Measurements from ENCODE around the gene LRP1B. TPM values are rescaled to one million over a fixed set of nuclear protein-coding genes. Genes with fewer than 3 reads are reported as not detected.

Gene LRP1B
- total RNA-seq, 2 donors from 2014 or later = 0.79 to 1.8 TPM

DNA sequence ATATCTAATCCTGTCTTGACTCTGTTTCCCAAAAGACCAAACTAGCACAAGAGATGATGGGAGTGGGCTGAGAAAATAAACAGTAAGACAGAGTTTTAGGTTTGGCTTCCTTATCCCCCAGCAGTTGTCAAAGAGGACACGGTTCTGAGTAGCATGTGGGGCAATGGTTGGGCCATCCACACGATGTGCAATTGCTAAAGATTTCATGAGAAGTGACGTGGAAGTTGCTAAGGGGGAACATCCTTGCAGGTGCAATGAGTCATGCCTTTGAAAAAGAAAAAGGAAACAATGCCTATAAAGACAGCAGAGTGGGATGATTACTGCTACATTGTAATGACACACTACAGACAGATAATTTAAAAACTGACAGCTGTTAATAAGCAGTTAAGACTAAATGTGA is 1395.8 kb downstream of the LRP1B start:
- Histone ChIP-seq H3K9me3 (ENCODE audit: control insufficient read depth, low read length) (no peaks in the 10 kb centered on the region), H3K36me3 (ENCODE audit: control insufficient read depth, insufficient read depth, low read length) (no peaks in the 10 kb centered on the region), H3K4me1 (ENCODE audit: control insufficient read depth, insufficient read depth, low read length) (peaks cover 3% of the 10 kb centered on the region), H3K9ac (ENCODE audit: extremely low read depth, low read length, poor library complexity, severe bottlenecking) (no peak overlapping the region), H3K4me3 (ENCODE audit: low read length) (no peak overlapping the region), H3K27ac (ENCODE audit: low read depth, low read length) (no peak overlapping the region), H3K27me3 (ENCODE audit: control insufficient read depth, insufficient read depth, low read length, poor library complexity, severe bottlenecking) (no peaks in the 10 kb centered on the region)
- WGBS, 2 experiments (ENCODE audit: insufficient coverage in 1 of 2, insufficient read length in 1 of 2) = 86 to 90% methylated on average over 2 to 3 of the region's 3 CpGs
- peaks cover 4% of the 10 kb centered on the region for H3K4me1 Mint-ChIP-seq
- H3K4me3 Mint-ChIP-seq = no peak overlapping the region
- H3K27me3 Mint-ChIP-seq (ENCODE audit: insufficient read depth) = no peaks in the 10 kb centered on the region
- DNase-seq = no peak
- TF ChIP-seq, protein P1, sequence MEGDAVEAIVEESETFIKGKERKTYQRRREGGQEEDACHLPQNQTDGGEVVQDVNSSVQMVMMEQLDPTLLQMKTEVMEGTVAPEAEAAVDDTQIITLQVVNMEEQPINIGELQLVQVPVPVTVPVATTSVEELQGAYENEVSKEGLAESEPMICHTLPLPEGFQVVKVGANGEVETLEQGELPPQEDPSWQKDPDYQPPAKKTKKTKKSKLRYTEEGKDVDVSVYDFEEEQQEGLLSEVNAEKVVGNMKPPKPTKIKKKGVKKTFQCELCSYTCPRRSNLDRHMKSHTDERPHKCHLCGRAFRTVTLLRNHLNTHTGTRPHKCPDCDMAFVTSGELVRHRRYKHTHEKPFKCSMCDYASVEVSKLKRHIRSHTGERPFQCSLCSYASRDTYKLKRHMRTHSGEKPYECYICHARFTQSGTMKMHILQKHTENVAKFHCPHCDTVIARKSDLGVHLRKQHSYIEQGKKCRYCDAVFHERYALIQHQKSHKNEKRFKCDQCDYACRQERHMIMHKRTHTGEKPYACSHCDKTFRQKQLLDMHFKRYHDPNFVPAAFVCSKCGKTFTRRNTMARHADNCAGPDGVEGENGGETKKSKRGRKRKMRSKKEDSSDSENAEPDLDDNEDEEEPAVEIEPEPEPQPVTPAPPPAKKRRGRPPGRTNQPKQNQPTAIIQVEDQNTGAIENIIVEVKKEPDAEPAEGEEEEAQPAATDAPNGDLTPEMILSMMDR (conservative IDR thresholded peaks at IDR 0.05) = no peak
- no peaks in the 10 kb centered on the region for H3K36me3 Mint-ChIP-seq (ENCODE audit: low read depth)
- no peaks in the 10 kb centered on the region for H3K9me3 Mint-ChIP-seq
- no peak overlapping the region for H3K27ac Mint-ChIP-seq

DNA sequence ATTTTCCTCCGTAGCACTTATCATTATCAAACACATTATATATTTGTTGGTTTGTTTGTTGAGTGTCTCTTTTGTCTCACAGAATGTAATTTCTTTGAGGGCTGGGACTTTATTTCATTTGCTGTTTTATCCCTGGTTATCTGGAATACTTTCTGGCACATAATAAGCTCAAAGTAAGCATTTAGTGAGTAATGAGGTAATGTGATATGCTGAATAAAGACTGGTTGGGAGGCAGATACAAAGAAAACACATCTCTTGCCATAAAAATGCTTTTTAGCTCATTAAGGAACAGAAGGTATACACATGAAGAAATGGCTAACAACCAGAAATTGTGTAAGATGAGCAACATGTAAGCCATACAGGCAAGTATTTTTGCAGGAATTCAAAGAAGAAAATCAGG is 1411.8 kb downstream of the LRP1B start:
- Mint-ChIP-seq H3K4me1 (no peaks in the 10 kb centered on the region), H3K27ac (no peak overlapping the region)

DNA sequence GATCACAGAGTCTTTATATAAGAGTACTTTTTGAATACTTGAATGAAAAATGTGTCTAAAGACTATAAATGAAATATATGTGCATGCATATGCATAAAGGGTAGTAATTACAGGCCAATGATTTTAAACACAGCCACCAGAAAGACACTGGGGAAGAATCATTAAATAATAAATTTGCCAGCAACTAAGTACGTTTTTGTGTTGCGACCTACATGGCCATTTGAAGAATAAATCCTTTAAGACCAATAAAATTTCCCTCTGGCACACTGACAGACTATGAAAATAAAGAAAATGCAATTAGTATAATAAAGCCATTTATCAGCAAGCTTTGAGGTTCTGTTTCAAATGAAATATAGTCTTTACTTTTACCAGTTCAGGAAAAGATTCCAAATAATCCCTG is 1413.3 kb downstream of the LRP1B start:
- Mint-ChIP-seq H3K27ac (no peak overlapping the region), H3K9me3 (no peaks in the 10 kb centered on the region), H3K27me3 (ENCODE audit: insufficient read depth) (no peaks in the 10 kb centered on the region), H3K36me3 (ENCODE audit: low read depth) (no peaks in the 10 kb centered on the region), H3K4me3 (no peak overlapping the region), H3K4me1 (no peaks in the 10 kb centered on the region)
- Histone ChIP-seq H3K36me3 (ENCODE audit: control insufficient read depth, insufficient read depth, low read length) (no peaks in the 10 kb centered on the region), H3K27ac (ENCODE audit: low read depth, low read length) (no peak overlapping the region), H3K4me1 (ENCODE audit: control insufficient read depth, insufficient read depth, low read length) (no peaks in the 10 kb centered on the region), H3K9me3 (ENCODE audit: control insufficient read depth, low read length) (no peaks in the 10 kb centered on the region), H3K27me3 (ENCODE audit: control insufficient read depth, insufficient read depth, low read length, poor library complexity, severe bottlenecking) (no peaks in the 10 kb centered on the region), H3K4me3 (ENCODE audit: low read length) (no peak overlapping the region), H3K9ac (ENCODE audit: extremely low read depth, low read length, poor library complexity, severe bottlenecking) (no peak overlapping the region)
- no peak for DNase-seq
- TF ChIP-seq, protein P1 (conservative IDR thresholded peaks at IDR 0.05) = no peak
- WGBS, 2 experiments (ENCODE audit: insufficient coverage in 1 of 2, insufficient read length in 1 of 2) = 94 to 100% methylated on average over 2 of the region's 2 CpGs

More for the DNA sequence above, 1411.8 kb downstream of the LRP1B start:
- H3K4me3 Mint-ChIP-seq = no peak overlapping the region
- Histone ChIP-seq H3K9ac (ENCODE audit: extremely low read depth, low read length, poor library complexity, severe bottlenecking) (no peak overlapping the region), H3K4me1 (ENCODE audit: control insufficient read depth, insufficient read depth, low read length) (no peaks in the 10 kb centered on the region), H3K36me3 (ENCODE audit: control insufficient read depth, insufficient read depth, low read length) (no peaks in the 10 kb centered on the region), H3K9me3 (ENCODE audit: control insufficient read depth, low read length) (no peaks in the 10 kb centered on the region), H3K4me3 (ENCODE audit: low read length) (no peak overlapping the region), H3K27ac (ENCODE audit: low read depth, low read length) (no peak overlapping the region), H3K27me3 (ENCODE audit: control insufficient read depth, insufficient read depth, low read length, poor library complexity, severe bottlenecking) (no peaks in the 10 kb centered on the region)
- no peak for DNase-seq
- no peaks in the 10 kb centered on the region for H3K27me3 Mint-ChIP-seq (ENCODE audit: insufficient read depth)
- TF ChIP-seq, protein P1 (conservative IDR thresholded peaks at IDR 0.05) = no peak
- no peaks in the 10 kb centered on the region for H3K9me3 Mint-ChIP-seq
- WGBS, 2 experiments (ENCODE audit: insufficient coverage in 1 of 2, insufficient read length in 1 of 2) = no CpG with 5 or more reads among the region's 1 CpG
- H3K36me3 Mint-ChIP-seq (ENCODE audit: low read depth) = no peaks in the 10 kb centered on the region
